ENCODE measurements around the gene TAF3.

Gene TAF3

DNA sequence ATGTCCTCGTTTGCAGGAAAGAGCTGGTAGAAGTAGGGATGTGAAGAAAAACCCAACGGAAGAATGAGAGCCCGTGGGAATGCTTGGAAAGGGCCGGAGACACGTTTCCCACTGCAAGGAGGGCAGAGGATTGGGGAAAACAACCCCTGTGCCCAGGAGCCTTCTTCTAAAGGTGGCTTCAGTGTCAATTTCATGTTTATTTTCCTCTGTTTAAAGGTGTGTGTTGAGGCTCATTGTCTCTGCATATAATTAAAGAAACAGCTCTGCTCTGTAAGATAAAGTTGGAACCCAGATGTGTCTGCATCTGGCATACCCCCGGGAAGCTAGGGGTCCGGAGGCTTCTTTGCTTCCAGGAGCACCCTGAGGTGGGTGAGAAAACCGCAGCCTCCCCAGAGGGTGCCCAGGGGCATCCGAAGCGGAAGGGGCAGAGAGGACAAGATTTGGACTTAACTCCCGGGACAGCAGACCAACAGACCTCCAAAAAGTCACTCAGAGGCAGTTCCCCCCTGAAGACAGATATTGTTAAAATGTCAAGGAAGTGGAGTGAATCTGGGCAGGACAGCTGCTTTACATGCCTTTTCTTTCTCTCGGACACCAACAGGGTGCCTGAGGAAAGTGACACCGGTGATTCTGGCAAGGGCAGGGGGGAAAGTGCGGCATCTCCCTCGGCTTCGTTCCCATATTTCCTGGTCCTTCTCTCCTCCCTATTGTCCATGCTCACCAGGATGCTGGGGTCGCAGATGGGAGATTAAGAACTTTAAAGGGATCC lies 227.6 kb downstream of the TAF3 start:
- Mint-ChIP-seq H3K27me3 (peaks cover 85% of the 10 kb centered on the region), H3K9me3 (no peaks in the 10 kb centered on the region), H3K27ac (ENCODE audit: low read depth) (no peak overlapping the region), H3K4me3 (peak overlapping the region; percentile 2), H3K4me1 (peaks cover 82% of the 10 kb centered on the region), H3K36me3 (ENCODE audit: insufficient read depth) (peaks cover 22% of the 10 kb centered on the region)
- no peak for DNase-seq (ENCODE audit: low spot score in 2 of 2)
- no peak for ATAC-seq (replicated peaks; ENCODE audit: extremely low read depth, poor library complexity, severe bottlenecking)

DNA sequence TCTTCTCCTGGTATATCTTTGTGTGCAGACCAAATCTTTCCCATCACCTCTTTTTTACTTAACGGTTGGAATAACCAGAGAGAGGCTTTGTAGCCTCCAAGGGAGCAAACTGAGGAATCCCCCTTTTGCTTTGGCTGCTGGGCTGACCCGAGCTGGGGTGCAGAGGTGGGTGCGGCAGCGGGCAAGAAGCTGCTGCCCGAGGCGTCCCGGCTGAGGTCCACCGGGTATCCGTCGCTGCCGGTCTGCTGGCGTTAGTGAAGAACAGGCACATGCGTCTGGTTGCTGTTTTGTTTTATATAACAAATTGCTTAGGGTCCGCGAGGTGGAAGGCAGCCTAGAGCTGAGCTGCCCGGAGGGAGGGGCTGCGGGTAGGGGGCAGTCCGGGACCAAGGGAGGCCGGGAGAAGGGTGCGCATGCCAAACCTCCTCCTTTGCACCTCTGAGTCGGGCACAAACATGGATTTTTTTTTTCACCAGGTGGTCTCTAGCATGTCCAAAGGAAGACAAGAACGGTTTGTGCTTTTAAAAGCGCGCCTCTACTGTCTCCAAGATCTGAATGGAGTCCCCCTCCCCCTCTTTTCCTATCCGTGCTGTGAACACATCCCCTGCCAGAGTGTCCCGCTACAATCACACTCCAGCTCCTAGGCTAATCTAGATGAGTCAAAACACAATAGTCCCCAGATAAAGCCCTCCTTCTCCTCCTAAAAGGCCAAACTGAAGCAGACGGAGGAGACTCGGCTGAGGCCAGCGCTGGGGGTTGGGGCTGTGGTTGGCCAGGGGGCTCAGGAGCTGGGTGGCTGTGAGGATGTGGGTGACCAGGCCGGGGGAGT lies 229.4 kb downstream of the TAF3 start:
- Mint-ChIP-seq H3K4me3 (no peak overlapping the region), H3K4me1 (peaks cover 78% of the 10 kb centered on the region), H3K36me3 (ENCODE audit: insufficient read depth) (peaks cover 19% of the 10 kb centered on the region), H3K9me3 (no peaks in the 10 kb centered on the region), H3K27me3 (peaks cover 77% of the 10 kb centered on the region), H3K27ac (ENCODE audit: low read depth) (no peak overlapping the region)
- no peak for ATAC-seq (replicated peaks; ENCODE audit: extremely low read depth, poor library complexity, severe bottlenecking)
- DNase-seq (ENCODE audit: low spot score in 2 of 2), result no peak

DNA sequence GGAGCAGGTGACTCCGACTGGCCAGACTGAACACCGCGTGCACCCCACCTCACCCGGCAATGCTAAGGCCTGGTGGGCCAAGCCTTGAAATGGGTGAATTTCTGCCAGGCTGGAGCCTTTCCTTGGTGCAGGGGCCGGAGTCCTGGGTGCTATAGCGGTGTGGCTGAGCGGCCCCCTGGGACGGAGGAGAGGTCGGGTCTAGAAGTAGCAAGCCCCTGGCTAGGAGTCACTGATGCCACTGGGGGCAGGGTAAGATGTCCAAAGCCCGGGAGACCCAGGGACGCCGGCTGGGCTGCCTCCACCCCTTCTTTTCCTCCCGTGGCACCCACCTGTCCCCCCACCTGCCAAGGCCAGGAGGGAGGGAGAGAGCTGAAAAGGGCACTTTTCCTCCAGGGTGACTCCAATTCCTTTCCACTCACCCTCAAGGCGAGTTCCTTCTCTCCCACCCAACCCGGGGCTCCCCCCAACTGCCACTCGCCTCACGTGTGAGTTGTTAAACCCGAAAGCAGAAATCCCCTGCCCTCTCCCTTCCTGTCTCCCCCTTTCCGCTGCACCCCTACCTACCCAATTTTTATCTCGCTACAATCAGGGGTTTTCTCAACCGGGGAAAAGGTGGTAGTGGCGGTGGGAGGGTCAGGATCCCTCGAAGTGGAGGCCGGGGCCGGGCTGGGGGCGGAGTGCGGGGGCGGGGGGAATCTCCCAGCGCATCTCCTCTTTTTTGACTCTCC lies 230.1 kb downstream of the TAF3 start:
- DNase-seq (ENCODE audit: low spot score in 2 of 2) (peak in 1 of 2 donors; percentile 62), ATAC-seq (replicated peaks; ENCODE audit: extremely low read depth, poor library complexity, severe bottlenecking) (peak; percentile 52)
- Mint-ChIP-seq H3K36me3 (ENCODE audit: insufficient read depth) (peaks cover 25% of the 10 kb centered on the region), H3K27me3 (peaks cover 77% of the 10 kb centered on the region), H3K4me1 (peaks cover 79% of the 10 kb centered on the region), H3K4me3 (peak overlapping the region; percentile 70), H3K27ac (ENCODE audit: low read depth) (peak overlapping the region; percentile 79), H3K9me3 (no peaks in the 10 kb centered on the region)

DNA sequence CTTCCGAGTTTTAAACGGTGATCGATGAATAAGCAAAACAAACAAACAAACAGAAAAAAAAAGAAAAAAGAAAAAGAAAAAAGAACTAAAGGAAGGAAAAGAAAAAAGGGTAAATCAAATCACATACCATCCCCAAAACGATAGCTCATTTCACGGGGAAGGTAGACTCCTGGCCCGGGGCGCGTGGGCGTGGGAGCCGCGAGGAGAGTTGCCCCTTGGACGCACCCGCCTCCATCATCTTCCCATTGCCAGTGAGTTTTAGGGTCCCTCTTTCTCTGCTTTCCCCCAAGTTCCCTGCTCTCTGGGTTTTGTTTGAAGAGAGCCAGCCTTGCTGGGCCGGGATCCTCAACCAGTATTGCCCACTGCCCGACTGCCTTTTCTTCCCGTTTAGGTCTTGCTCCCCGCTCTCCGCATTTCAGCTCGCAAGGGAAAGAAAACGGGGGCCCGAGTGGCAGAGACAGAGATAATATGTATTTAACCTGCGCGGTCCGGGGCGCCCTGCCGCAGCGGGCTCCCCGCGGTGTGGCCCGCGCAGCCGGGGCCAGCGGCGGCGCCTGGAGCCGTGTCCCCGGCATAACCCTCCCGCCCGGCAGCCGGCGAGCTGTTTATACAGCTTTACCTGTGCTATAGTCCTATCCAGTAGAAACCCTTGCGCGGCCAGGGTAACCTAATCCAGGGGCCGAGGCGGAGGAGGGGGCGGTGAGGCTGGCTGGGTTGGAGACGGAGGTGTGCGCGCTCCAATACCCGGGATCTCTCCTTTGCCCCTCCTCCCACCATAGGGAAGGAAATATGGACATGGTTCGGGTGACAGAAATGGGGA lies 230.9 kb downstream of the TAF3 start:
- Mint-ChIP-seq H3K27me3 (peaks cover 70% of the 10 kb centered on the region), H3K9me3 (no peaks in the 10 kb centered on the region), H3K4me3 (peak overlapping the region; percentile 70), H3K27ac (ENCODE audit: low read depth) (peak overlapping the region; percentile 79), H3K36me3 (ENCODE audit: insufficient read depth) (peaks cover 31% of the 10 kb centered on the region), H3K4me1 (peaks cover 78% of the 10 kb centered on the region)
- DNase-seq (ENCODE audit: low spot score in 2 of 2) (no peak), ATAC-seq (replicated peaks; ENCODE audit: extremely low read depth, poor library complexity, severe bottlenecking) (no peak)

DNA sequence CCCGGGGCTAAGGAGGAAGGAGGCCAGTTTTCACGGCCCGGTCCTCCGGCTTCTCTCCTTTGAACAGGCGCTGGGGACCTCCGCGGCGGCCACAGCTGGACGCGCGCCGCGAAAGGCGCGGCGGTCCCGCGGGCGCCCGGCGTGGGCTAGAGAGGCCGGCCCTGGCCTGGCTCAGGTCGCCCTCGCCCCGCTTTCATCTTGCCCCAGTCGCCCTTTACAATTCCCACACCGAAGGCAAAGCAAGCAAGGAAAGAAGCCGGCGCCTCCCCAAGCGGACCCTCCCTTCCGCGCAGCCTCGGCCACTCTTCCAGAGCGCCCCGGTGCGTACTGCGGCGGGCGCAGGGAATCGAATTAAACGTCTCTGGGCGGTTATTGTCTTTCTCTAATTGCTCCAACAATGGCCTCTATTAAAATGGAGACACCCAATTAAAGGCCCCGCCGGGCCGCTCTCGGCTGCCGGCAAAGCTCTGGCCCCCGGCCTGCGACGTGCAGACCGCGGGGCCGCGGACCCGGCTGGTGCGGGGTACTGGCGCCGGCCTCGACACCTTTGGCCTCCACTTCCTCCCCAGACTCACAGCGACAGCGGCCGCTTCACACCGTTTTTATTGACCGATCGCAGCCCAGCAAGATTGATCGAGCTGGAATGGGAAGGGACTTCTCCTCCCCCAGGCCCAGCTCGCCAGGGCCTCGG lies 231.7 kb downstream of the TAF3 start:
- Mint-ChIP-seq H3K27me3 (peaks cover 62% of the 10 kb centered on the region), H3K4me3 (peak overlapping the region; percentile 70), H3K9me3 (no peaks in the 10 kb centered on the region), H3K4me1 (peaks cover 77% of the 10 kb centered on the region), H3K36me3 (ENCODE audit: insufficient read depth) (peaks cover 36% of the 10 kb centered on the region), H3K27ac (ENCODE audit: low read depth) (peak overlapping the region; percentile 79)
- ATAC-seq (replicated peaks; ENCODE audit: extremely low read depth, poor library complexity, severe bottlenecking) (no peak), DNase-seq (ENCODE audit: low spot score in 2 of 2) (peak in 1 of 2 donors; percentile 10)

DNA sequence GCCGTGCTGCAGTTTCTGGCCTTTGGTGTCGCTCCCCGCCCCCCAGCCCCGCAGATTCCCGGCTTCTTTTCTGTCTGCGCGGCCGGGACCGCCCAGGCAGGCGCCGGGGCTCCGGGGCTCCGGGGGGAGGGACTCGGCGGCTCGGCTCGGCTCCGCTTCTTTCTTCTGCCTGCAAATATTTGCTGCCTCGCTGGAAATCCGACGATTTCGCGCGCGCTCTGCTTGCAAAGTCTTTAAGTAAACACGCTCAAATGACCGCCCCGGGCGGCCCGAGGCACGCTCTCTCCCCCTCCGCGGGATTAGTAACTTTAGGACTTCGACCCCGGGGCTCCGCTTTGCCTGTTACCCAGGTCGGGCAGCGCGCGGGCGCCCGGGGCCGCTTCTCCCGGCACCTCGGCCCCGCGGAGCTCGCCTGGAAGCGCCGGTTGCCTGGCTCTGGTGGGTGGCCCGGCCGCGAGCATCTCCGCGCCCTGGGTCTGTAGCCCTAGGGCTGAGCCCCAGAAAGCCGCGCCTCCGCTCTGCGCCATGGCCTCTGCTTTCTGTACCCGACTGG lies 232.3 kb downstream of the TAF3 start:
- Mint-ChIP-seq H3K4me3 (peak overlapping the region; percentile 70), H3K4me1 (peaks cover 72% of the 10 kb centered on the region), H3K27me3 (peaks cover 56% of the 10 kb centered on the region), H3K9me3 (no peaks in the 10 kb centered on the region), H3K36me3 (ENCODE audit: insufficient read depth) (peaks cover 42% of the 10 kb centered on the region), H3K27ac (ENCODE audit: low read depth) (peak overlapping the region; percentile 79)
- DNase-seq (ENCODE audit: low spot score in 2 of 2), result no peak
- ATAC-seq (replicated peaks; ENCODE audit: extremely low read depth, poor library complexity, severe bottlenecking), result no peak

DNA sequence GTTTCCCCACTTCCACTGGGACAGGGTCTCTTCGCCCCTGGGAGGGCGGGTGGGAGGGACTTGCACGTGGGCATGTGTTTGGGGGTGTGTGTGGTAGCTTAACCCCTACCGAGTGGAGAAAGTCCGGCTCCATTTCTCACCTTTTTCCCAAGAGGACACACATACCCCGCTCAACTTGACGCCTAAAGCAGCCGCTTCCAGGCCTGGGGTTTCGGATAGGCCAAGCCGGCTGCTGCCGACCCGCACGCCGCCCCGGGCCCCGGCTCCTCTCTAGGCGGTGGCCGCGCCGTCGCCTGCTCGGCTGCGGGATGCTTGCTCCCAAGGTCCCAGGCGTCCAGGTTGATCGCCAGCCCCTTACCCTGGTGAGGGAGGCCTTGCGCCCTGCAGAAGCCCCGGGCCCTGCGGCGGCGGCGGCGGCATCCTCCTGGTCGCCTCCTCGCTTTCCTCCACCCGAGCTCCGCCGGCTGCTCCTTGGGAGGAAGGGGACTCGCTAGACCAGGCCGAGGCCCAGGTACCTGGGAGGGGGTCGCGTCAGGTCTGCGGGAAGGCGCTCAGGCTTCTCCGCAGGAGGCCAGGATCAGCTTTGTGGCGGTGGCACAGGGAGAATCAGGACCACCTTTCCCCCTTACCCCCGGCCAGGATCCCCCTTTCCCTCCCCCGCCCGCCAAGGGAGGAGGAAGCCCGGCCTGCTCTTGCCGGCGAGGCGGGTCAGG lies 233.0 kb downstream of the TAF3 start:
- H3K27ac Mint-ChIP-seq (ENCODE audit: low read depth), result no peak overlapping the region
- ATAC-seq (replicated peaks; ENCODE audit: extremely low read depth, poor library complexity, severe bottlenecking) (no peak), DNase-seq (ENCODE audit: low spot score in 2 of 2) (no peak)
- peaks cover 65% of the 10 kb centered on the region for H3K4me1 Mint-ChIP-seq
- H3K36me3 Mint-ChIP-seq (ENCODE audit: insufficient read depth), result peaks cover 44% of the 10 kb centered on the region
- H3K4me3 Mint-ChIP-seq, result peak overlapping the region; percentile 98
- H3K27me3 Mint-ChIP-seq, result peaks cover 50% of the 10 kb centered on the region
- no peaks in the 10 kb centered on the region for H3K9me3 Mint-ChIP-seq

DNA sequence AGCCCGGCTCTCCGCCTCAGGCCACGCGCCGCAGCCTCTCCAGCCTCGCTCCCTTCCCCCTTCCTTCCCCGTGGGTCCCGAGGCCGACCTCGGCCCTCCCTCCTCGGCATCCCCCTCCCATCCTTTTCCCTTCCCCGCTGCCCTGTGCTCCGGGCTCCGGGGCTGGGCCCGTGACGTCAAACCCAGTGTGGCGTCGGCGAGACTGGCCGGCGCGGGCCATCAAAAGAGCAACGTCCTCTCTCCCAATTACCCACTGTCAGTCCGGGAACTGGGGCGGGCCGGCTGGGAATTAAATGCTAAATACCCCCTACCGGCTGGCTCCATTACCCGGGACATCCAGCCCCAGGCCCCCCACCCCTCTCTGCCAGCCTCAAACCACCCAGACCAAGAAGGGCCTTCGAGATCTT lies 233.5 kb downstream of the TAF3 start:
- Mint-ChIP-seq H3K27ac (ENCODE audit: low read depth) (peak overlapping the region; percentile 84), H3K9me3 (no peaks in the 10 kb centered on the region), H3K36me3 (ENCODE audit: insufficient read depth) (peaks cover 48% of the 10 kb centered on the region), H3K4me1 (peaks cover 67% of the 10 kb centered on the region), H3K4me3 (peak overlapping the region; percentile 98), H3K27me3 (peaks cover 44% of the 10 kb centered on the region)
- ATAC-seq (replicated peaks; ENCODE audit: extremely low read depth, poor library complexity, severe bottlenecking) (no peak), DNase-seq (ENCODE audit: low spot score in 2 of 2) (no peak)

DNA sequence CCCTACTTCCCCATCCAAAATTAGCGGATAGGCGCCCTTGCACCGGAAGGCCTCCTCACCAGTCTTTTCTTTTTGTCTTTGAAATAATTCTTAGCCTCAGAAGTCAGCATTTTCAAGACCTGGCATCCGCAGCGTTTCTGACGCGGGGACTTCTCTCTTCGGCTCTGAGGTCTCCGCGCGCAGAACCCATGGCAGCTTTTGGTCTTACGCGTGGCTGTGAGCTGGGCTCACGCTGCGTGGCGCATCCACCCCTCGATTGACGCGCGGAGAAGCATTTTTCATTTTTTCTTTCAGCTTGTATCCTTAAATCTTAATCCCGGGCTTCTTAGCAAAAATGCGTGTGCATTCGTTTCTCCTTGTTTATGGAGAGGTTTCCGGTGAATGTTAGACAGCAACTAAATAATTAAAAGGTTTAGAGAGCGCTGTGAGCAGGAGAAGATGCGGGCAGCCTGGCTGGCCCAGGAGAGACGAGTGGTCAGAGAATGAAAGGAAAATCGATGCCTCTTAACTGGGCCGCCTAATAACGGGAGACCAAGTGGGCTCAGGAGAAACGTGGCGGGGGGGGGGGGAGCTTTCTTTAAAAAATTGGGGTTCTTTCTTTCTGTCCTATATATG lies 234.1 kb downstream of the TAF3 start:
- ATAC-seq (replicated peaks; ENCODE audit: extremely low read depth, poor library complexity, severe bottlenecking), result no peak
- peaks cover 54% of the 10 kb centered on the region for H3K36me3 Mint-ChIP-seq (ENCODE audit: insufficient read depth)
- H3K27ac Mint-ChIP-seq (ENCODE audit: low read depth), result peak overlapping the region; percentile 84
- peaks cover 38% of the 10 kb centered on the region for H3K27me3 Mint-ChIP-seq
- H3K4me1 Mint-ChIP-seq, result peaks cover 67% of the 10 kb centered on the region
- H3K9me3 Mint-ChIP-seq, result no peaks in the 10 kb centered on the region
- no peak for DNase-seq (ENCODE audit: low spot score in 2 of 2)
- peak overlapping the region; percentile 98 for H3K4me3 Mint-ChIP-seq

DNA sequence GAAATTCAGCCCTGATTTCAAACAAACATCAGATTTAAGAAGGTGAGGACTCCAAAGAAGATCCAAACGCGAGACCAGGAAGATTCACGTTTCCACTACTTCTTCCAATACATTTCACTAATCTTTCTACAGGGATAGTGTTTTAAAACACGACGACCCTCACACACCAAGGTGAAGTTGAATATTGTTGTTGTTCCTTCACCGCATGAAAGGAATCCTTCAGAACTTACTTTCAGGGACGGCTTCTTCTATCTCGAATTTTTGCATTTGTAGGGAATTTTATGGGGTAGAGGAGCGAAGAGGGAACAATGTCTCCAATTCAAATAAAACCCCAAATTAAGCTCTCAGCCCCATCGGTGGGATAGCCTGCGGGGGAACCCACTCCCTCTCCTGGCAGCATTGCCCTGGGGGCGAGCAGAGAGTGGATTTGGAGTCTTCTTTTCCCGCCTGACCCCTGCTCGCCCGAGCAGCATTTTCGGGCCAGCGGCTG lies 234.7 kb downstream of the TAF3 start:
- ATAC-seq (replicated peaks; ENCODE audit: extremely low read depth, poor library complexity, severe bottlenecking) (no peak), DNase-seq (ENCODE audit: low spot score in 2 of 2) (no peak)
- Mint-ChIP-seq H3K4me1 (peaks cover 66% of the 10 kb centered on the region), H3K9me3 (no peaks in the 10 kb centered on the region), H3K4me3 (peak overlapping the region; percentile 98), H3K27ac (ENCODE audit: low read depth) (no peak overlapping the region), H3K36me3 (ENCODE audit: insufficient read depth) (peaks cover 58% of the 10 kb centered on the region), H3K27me3 (peaks cover 32% of the 10 kb centered on the region)
